Measurements from ENCODE around the gene RFPL1. TPM values are rescaled to one million over a fixed set of nuclear protein-coding genes. Genes with fewer than 3 reads are reported as not detected.

RFPL1 gene
- total RNA-seq, 1 donor from 2014 or later, result not detected

- Mint-ChIP-seq H3K27ac (no peak overlapping the region), H3K4me1 (ENCODE audit: low read depth) (peaks cover 6% of the 10 kb centered on the region), H3K9me3 (no peaks in the 10 kb centered on the region), H3K27me3 (ENCODE audit: low read depth) (peaks cover 11% of the 10 kb centered on the region), H3K4me3 (ENCODE audit: low read depth) (peak overlapping the region; percentile 56), H3K36me3 (ENCODE audit: low read depth) (no peaks in the 10 kb centered on the region)
- intact Hi-C loops (cut with micrococcal nuclease), result no loop called here
- DNase-seq (ENCODE audit: low spot score), result peak; percentile 74
Observed at GRCh38 chr22:29470159-29470855, 31.9 kb downstream of the RFPL1 start.

GRCh38 chr22:29473001-29473400 is 34.6 kb downstream of the RFPL1 start:
- peaks cover 6% of the 10 kb centered on the region for H3K4me1 Mint-ChIP-seq (ENCODE audit: low read depth)
- intact Hi-C loops (cut with micrococcal nuclease), result no loop called here
- no peaks in the 10 kb centered on the region for H3K36me3 Mint-ChIP-seq (ENCODE audit: low read depth)
- H3K27me3 Mint-ChIP-seq (ENCODE audit: low read depth), result peaks cover 21% of the 10 kb centered on the region
- no peak overlapping the region for H3K27ac Mint-ChIP-seq
- H3K9me3 Mint-ChIP-seq, result no peaks in the 10 kb centered on the region
- no peak for DNase-seq (ENCODE audit: low spot score)
- no peak overlapping the region for H3K4me3 Mint-ChIP-seq (ENCODE audit: low read depth)

GRCh38 chr22:29475550-29475949 is 37.2 kb downstream of the RFPL1 start:
- peaks cover 30% of the 10 kb centered on the region for H3K27me3 Mint-ChIP-seq (ENCODE audit: low read depth)
- no peak for DNase-seq (ENCODE audit: low spot score)
- no peaks in the 10 kb centered on the region for H3K36me3 Mint-ChIP-seq (ENCODE audit: low read depth)
- H3K4me3 Mint-ChIP-seq (ENCODE audit: low read depth), result no peak overlapping the region
- H3K27ac Mint-ChIP-seq, result no peak overlapping the region
- peaks cover 9% of the 10 kb centered on the region for H3K4me1 Mint-ChIP-seq (ENCODE audit: low read depth)
- no peaks in the 10 kb centered on the region for H3K9me3 Mint-ChIP-seq
- intact Hi-C loops (cut with micrococcal nuclease), result no loop called here

GRCh38 chr22:29476116-29476515 is 37.7 kb downstream of the RFPL1 start:
- Mint-ChIP-seq H3K4me3 (ENCODE audit: low read depth) (no peak overlapping the region), H3K27me3 (ENCODE audit: low read depth) (peaks cover 30% of the 10 kb centered on the region), H3K4me1 (ENCODE audit: low read depth) (peaks cover 7% of the 10 kb centered on the region), H3K27ac (no peak overlapping the region), H3K36me3 (ENCODE audit: low read depth) (no peaks in the 10 kb centered on the region), H3K9me3 (no peaks in the 10 kb centered on the region)
- intact Hi-C loops (cut with micrococcal nuclease), result no loop called here
- no peak for DNase-seq (ENCODE audit: low spot score)

GRCh38 chr22:29477723-29478318 is 39.4 kb downstream of the RFPL1 start:
- peaks cover 41% of the 10 kb centered on the region for H3K27me3 Mint-ChIP-seq (ENCODE audit: low read depth)
- no peak overlapping the region for H3K27ac Mint-ChIP-seq
- H3K36me3 Mint-ChIP-seq (ENCODE audit: low read depth), result no peaks in the 10 kb centered on the region
- no peak for DNase-seq (ENCODE audit: low spot score)
- no peak overlapping the region for H3K4me3 Mint-ChIP-seq (ENCODE audit: low read depth)
- intact Hi-C loops (cut with micrococcal nuclease), result no loop called here
- no peaks in the 10 kb centered on the region for H3K9me3 Mint-ChIP-seq
- peaks cover 10% of the 10 kb centered on the region for H3K4me1 Mint-ChIP-seq (ENCODE audit: low read depth)

GRCh38 chr22:29478326-29479276 is 40.2 kb downstream of the RFPL1 start:
- H3K4me1 Mint-ChIP-seq (ENCODE audit: low read depth), result peaks cover 10% of the 10 kb centered on the region
- H3K27ac Mint-ChIP-seq, result no peak overlapping the region
- no peaks in the 10 kb centered on the region for H3K36me3 Mint-ChIP-seq (ENCODE audit: low read depth)
- DNase-seq (ENCODE audit: low spot score), result peak; percentile 32
- no peaks in the 10 kb centered on the region for H3K9me3 Mint-ChIP-seq
- peaks cover 41% of the 10 kb centered on the region for H3K27me3 Mint-ChIP-seq (ENCODE audit: low read depth)
- no peak overlapping the region for H3K4me3 Mint-ChIP-seq (ENCODE audit: low read depth)
- intact Hi-C loops (cut with micrococcal nuclease), result no loop called here

- no peaks in the 10 kb centered on the region for H3K36me3 Mint-ChIP-seq (ENCODE audit: low read depth)
- H3K27ac Mint-ChIP-seq, result no peak within 1 kb of the TSS
Observed at GRCh38 chr22:29479417-29480261, 41.3 kb downstream of the RFPL1 start, which contains the start of gene NEFH. NEFH (plus strand) TSS chr22:29480218; CDS start chr22:29480263, 45 bp downstream.

GRCh38 chr22:29480262-29480511 is 41.8 kb downstream of the RFPL1 start:
- Mint-ChIP-seq H3K36me3 (ENCODE audit: low read depth) (no peaks in the 10 kb centered on the region), H3K27ac (no peak overlapping the region), H3K4me3 (ENCODE audit: low read depth) (no peak overlapping the region), H3K9me3 (no peaks in the 10 kb centered on the region), H3K27me3 (ENCODE audit: low read depth) (peaks cover 41% of the 10 kb centered on the region), H3K4me1 (ENCODE audit: low read depth) (peaks cover 10% of the 10 kb centered on the region)
- no peak for DNase-seq (ENCODE audit: low spot score)
- intact Hi-C loops (cut with micrococcal nuclease), result no loop called here

More at GRCh38 chr22:29479417-29480261, 41.3 kb downstream of the RFPL1 start, which contains the start of gene NEFH:
- no peak for DNase-seq (ENCODE audit: low spot score)
- Mint-ChIP-seq H3K4me3 (ENCODE audit: low read depth) (peak within 1 kb of the TSS; percentile 60), H3K27me3 (ENCODE audit: low read depth) (peaks cover 41% of the 10 kb centered on the region), H3K4me1 (ENCODE audit: low read depth) (peaks cover 10% of the 10 kb centered on the region), H3K9me3 (no peaks in the 10 kb centered on the region)
- intact Hi-C loops (cut with micrococcal nuclease), result no loop called here

GRCh38 chr22:29480512-29481264 is 42.3 kb downstream of the RFPL1 start:
- no peaks in the 10 kb centered on the region for H3K36me3 Mint-ChIP-seq (ENCODE audit: low read depth)

GRCh38 chr22:29481265-29482000 is 43.0 kb downstream of the RFPL1 start:
- intact Hi-C loops (cut with micrococcal nuclease), result no loop called here
- H3K27ac Mint-ChIP-seq, result peak overlapping the region; percentile 35
- peaks cover 38% of the 10 kb centered on the region for H3K27me3 Mint-ChIP-seq (ENCODE audit: low read depth)
- no peaks in the 10 kb centered on the region for H3K36me3 Mint-ChIP-seq (ENCODE audit: low read depth)
- H3K4me1 Mint-ChIP-seq (ENCODE audit: low read depth), result peaks cover 10% of the 10 kb centered on the region
- DNase-seq (ENCODE audit: low spot score), result no peak
- H3K4me3 Mint-ChIP-seq (ENCODE audit: low read depth), result peak overlapping the region; percentile 60
- no peaks in the 10 kb centered on the region for H3K9me3 Mint-ChIP-seq

More at GRCh38 chr22:29480512-29481264, 42.3 kb downstream of the RFPL1 start:
- Mint-ChIP-seq H3K27ac (no peak overlapping the region), H3K4me3 (ENCODE audit: low read depth) (peak overlapping the region; percentile 60), H3K9me3 (no peaks in the 10 kb centered on the region), H3K27me3 (ENCODE audit: low read depth) (peaks cover 41% of the 10 kb centered on the region), H3K4me1 (ENCODE audit: low read depth) (peaks cover 10% of the 10 kb centered on the region)
- DNase-seq (ENCODE audit: low spot score), result peak; percentile 37
- intact Hi-C loops (cut with micrococcal nuclease), result no loop called here

GRCh38 chr22:29482253-29482652 is 43.9 kb downstream of the RFPL1 start:
- Mint-ChIP-seq H3K4me3 (ENCODE audit: low read depth) (no peak overlapping the region), H3K36me3 (ENCODE audit: low read depth) (no peaks in the 10 kb centered on the region), H3K27ac (no peak overlapping the region), H3K27me3 (ENCODE audit: low read depth) (peaks cover 33% of the 10 kb centered on the region), H3K9me3 (no peaks in the 10 kb centered on the region), H3K4me1 (ENCODE audit: low read depth) (peaks cover 10% of the 10 kb centered on the region)
- DNase-seq (ENCODE audit: low spot score), result no peak
- intact Hi-C loops (cut with micrococcal nuclease), result no loop called here
